CD4-positive, CD25-positive, alpha-beta regulatory T cell (primary cell): ENCODE measurements around the gene SH3RF1. TPM values are rescaled to one million over a fixed set of nuclear protein-coding genes. Genes with fewer than 3 reads are reported as not detected.
A peak's percentile ranks its signal among the peaks of the same experiment; 100 is the strongest.

Source experiments
- ATAC-seq, 2 donors: fragments of 150-1000 bp; cut with Tn5 transposase; one replicate each; pipeline ENCODE4 v1.10.0; 2021; ENCODE audit warnings: low read depth in 2 of 2, moderate number of reproducible peaks in 2 of 2, moderate library complexity in 1 of 2
- DNase-seq, 3 donors: peaks; one replicate each; pipeline versions ENCODE4 v3.0.0 to v3.0.0-alpha.2; 2012 to 2022; ENCODE audit warnings: mixed read lengths in 1 of 3
- H3K27ac ChIP-seq: one replicate; pipeline ENCODE4 v1.7.0; 2013; ENCODE audit warnings: mild to moderate bottlenecking, low read length; ENCODE audit not compliant: insufficient read depth, poor library complexity, severe bottlenecking
- H3K27me3 ChIP-seq: one replicate; pipeline ENCODE4 v1.7.0; 2013; ENCODE audit warnings: low read length; ENCODE audit not compliant: control insufficient read depth, insufficient read depth
- H3K36me3 ChIP-seq: one replicate; pipeline ENCODE4 v1.7.0; 2013; ENCODE audit warnings: mild to moderate bottlenecking, low read length, moderate library complexity; ENCODE audit not compliant: control insufficient read depth, insufficient read depth
- H3K4me1 ChIP-seq: 2 replicates; pipeline ENCODE4 v1.7.0; 2013; ENCODE audit warnings: mild to moderate bottlenecking, low read length; ENCODE audit not compliant: insufficient read depth, control insufficient read depth, poor library complexity, severe bottlenecking
- H3K4me3 ChIP-seq: one replicate; pipeline ENCODE4 v1.7.0; 2013; ENCODE audit warnings: low read depth, mild to moderate bottlenecking, low read length, moderate library complexity
- H3K9me3 ChIP-seq, 2 experiments: 1 replicate in 1 of 2; 2 replicates in 1 of 2; pipeline ENCODE4 v1.7.0; 2013; ENCODE audit warnings: low read length in 2 of 2, mild to moderate bottlenecking in 1 of 2, moderate library complexity in 1 of 2; ENCODE audit not compliant: control insufficient read depth in 2 of 2
- H3K27ac Mint-ChIP-seq, 3 donors: one replicate each; pipeline ENCODE4 v1.8.0; 2020 to 2022; ENCODE audit warnings: mild to moderate bottlenecking in 3 of 3, mixed read lengths in 3 of 3, moderate library complexity in 2 of 3
- H3K27me3 Mint-ChIP-seq: one replicate; pipeline ENCODE4 v1.8.0; 2022; ENCODE audit warnings: mild to moderate bottlenecking, mixed read lengths
- H3K36me3 Mint-ChIP-seq: one replicate; pipeline ENCODE4 v1.8.0; 2020; ENCODE audit warnings: mixed read lengths
- H3K4me1 Mint-ChIP-seq, 4 donors: one replicate each; pipeline ENCODE4 v1.8.0; 2020 to 2022; ENCODE audit warnings: mixed read lengths in 4 of 4, mild to moderate bottlenecking in 1 of 4
- H3K4me3 Mint-ChIP-seq, 4 donors: one replicate each; pipeline ENCODE4 v1.8.0; 2020 to 2022; ENCODE audit warnings: mild to moderate bottlenecking in 4 of 4, mixed read lengths in 4 of 4, moderate library complexity in 3 of 4
- H3K9me3 Mint-ChIP-seq, 7 donors: one replicate each; pipeline ENCODE4 v1.8.0; 2020 to 2022; ENCODE audit warnings: mixed read lengths in 7 of 7, mild to moderate bottlenecking in 3 of 7, moderate library complexity in 2 of 7
- polyA plus RNA-seq, 4 donors: library from polyadenylated mRNA; unstranded; fragments of 300-500 nt; fragmentation: Illumina TruSeq; gene quantifications; one replicate each; pipeline ENCODE4 v1.2.3, GENCODE V29; 2021
- total RNA-seq: library from RNA; stranded (reverse); gene quantifications from one replicate; pipeline ENCODE4 v1.2.3, GENCODE V29; 2022

The SH3RF1 gene
- total and polyA plus RNA-seq, 5 donors from 2014 or later: 0.69 TPM; not detected in 4

- no peak overlapping the region for H3K27ac Mint-ChIP-seq
- H3K9me3 ChIP-seq: no peaks in the 10 kb centered on the region
- H3K36me3 ChIP-seq: no peaks in the 10 kb centered on the region
- ATAC-seq (no peak), DNase-seq (no peak)
- no peaks in the 10 kb centered on the region for H3K27me3 Mint-ChIP-seq
- H3K27me3 ChIP-seq: no peaks in the 10 kb centered on the region
- H3K27ac ChIP-seq: no peak overlapping the region
- peaks cover 0 to 2% (median 0%) of the 10 kb centered on the region in 7 donors for H3K9me3 Mint-ChIP-seq
- H3K4me3 Mint-ChIP-seq: no peak overlapping the region
- H3K36me3 Mint-ChIP-seq: no peaks in the 10 kb centered on the region
- H3K4me1 Mint-ChIP-seq: no peaks in the 10 kb centered on the region
- no peak overlapping the region for H3K4me3 ChIP-seq
- no peaks in the 10 kb centered on the region for H3K4me1 ChIP-seq
Observed at GRCh38 chr4:169132561-169133305, 138.0 kb downstream of the SH3RF1 start.

DNA sequence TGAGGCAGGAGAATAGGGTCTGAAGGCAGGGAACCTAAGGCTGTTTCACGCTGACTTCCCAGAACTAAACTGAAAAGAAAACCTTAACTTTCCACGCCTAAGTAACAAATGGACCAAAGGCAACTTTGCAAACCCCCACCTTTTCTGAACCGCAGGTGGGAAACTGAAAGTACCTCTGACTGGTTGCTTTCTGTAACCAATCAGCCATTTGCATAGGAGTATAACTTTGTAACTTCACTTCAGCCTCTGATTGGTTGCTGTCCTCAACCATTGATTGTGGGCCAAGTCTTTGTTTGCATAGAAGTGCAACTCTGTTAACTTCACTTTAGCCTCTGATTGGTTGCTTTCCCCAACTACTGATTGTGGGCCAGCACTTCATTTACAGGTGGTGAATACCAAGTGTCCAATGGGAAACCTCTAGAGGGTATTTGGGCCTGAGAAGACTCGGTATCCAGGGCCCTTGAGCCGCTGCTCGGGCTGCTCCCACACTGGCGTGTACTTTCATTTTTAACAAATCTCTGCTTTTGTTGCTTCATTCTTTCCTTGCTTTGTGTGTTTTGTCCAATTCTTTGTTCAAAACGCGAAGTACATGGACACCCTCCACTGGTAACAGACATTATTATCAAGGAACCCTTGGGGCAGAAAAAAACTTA, 139.1 kb downstream of the SH3RF1 start:
- DNase-seq (no peak), ATAC-seq (no peak)
- Mint-ChIP-seq H3K27me3 (no peaks in the 10 kb centered on the region), H3K4me1 (no peaks in the 10 kb centered on the region), H3K27ac (no peak overlapping the region), H3K4me3 (no peak overlapping the region), H3K36me3 (no peaks in the 10 kb centered on the region), H3K9me3 (peaks cover 0 to 2% (median 0%) of the 10 kb centered on the region in 7 donors)
- no peaks in the 10 kb centered on the region for H3K9me3 ChIP-seq
- H3K4me1 ChIP-seq: no peaks in the 10 kb centered on the region
- no peak overlapping the region for H3K27ac ChIP-seq
- no peaks in the 10 kb centered on the region for H3K36me3 ChIP-seq
- no peaks in the 10 kb centered on the region for H3K27me3 ChIP-seq
- H3K4me3 ChIP-seq: no peak overlapping the region

GRCh38 chr4:169128902-169129301, 141.9 kb downstream of the SH3RF1 start:
- no peak for DNase-seq
- Histone ChIP-seq H3K27me3 (no peaks in the 10 kb centered on the region), H3K4me3 (no peak overlapping the region), H3K9me3 (no peaks in the 10 kb centered on the region), H3K27ac (no peak overlapping the region), H3K36me3 (no peaks in the 10 kb centered on the region), H3K4me1 (no peaks in the 10 kb centered on the region)
- Mint-ChIP-seq H3K27ac (peak overlapping the region in 1 of 3 donors; percentile 69), H3K36me3 (no peaks in the 10 kb centered on the region), H3K4me3 (no peak overlapping the region), H3K4me1 (no peaks in the 10 kb centered on the region), H3K9me3 (peaks cover 0 to 2% (median 0%) of the 10 kb centered on the region in 7 donors), H3K27me3 (no peaks in the 10 kb centered on the region)
- ATAC-seq: no peak

- Histone ChIP-seq H3K9me3 (no peaks in the 10 kb centered on the region), H3K4me1 (no peaks in the 10 kb centered on the region), H3K4me3 (no peak overlapping the region), H3K36me3 (no peaks in the 10 kb centered on the region), H3K27me3 (no peaks in the 10 kb centered on the region), H3K27ac (no peak overlapping the region)
- no peaks in the 10 kb centered on the region for H3K4me1 Mint-ChIP-seq
- H3K27me3 Mint-ChIP-seq: no peaks in the 10 kb centered on the region
- DNase-seq (no peak), ATAC-seq (no peak)
- peaks cover 0 to 2% (median 0%) of the 10 kb centered on the region in 7 donors for H3K9me3 Mint-ChIP-seq
- H3K4me3 Mint-ChIP-seq: no peak overlapping the region
- H3K27ac Mint-ChIP-seq: no peak overlapping the region
- no peaks in the 10 kb centered on the region for H3K36me3 Mint-ChIP-seq
Observed at GRCh38 chr4:169127314-169127713, 143.4 kb downstream of the SH3RF1 start.

- H3K27ac ChIP-seq: no peak overlapping the region
- H3K9me3 ChIP-seq: no peaks in the 10 kb centered on the region
- no peaks in the 10 kb centered on the region for H3K27me3 ChIP-seq
- H3K4me1 ChIP-seq: no peaks in the 10 kb centered on the region
- Mint-ChIP-seq H3K9me3 (no peaks in the 10 kb centered on the region), H3K4me3 (no peak overlapping the region), H3K27ac (no peak overlapping the region), H3K27me3 (no peaks in the 10 kb centered on the region), H3K36me3 (no peaks in the 10 kb centered on the region), H3K4me1 (no peaks in the 10 kb centered on the region)
- no peak overlapping the region for H3K4me3 ChIP-seq
- ATAC-seq (no peak), DNase-seq (no peak)
- H3K36me3 ChIP-seq: no peaks in the 10 kb centered on the region
Observed at GRCh38 chr4:169124661-169125060, 146.1 kb downstream of the SH3RF1 start.

GRCh38 chr4:169122422-169122821, 148.3 kb downstream of the SH3RF1 start:
- Histone ChIP-seq H3K4me1 (no peaks in the 10 kb centered on the region), H3K36me3 (no peaks in the 10 kb centered on the region), H3K27me3 (no peaks in the 10 kb centered on the region), H3K9me3 (no peaks in the 10 kb centered on the region), H3K27ac (no peak overlapping the region), H3K4me3 (no peak overlapping the region)
- no peaks in the 10 kb centered on the region for H3K9me3 Mint-ChIP-seq
- ATAC-seq: no peak
- H3K4me3 Mint-ChIP-seq: no peak overlapping the region
- DNase-seq: no peak
- no peak overlapping the region for H3K27ac Mint-ChIP-seq
- no peaks in the 10 kb centered on the region for H3K36me3 Mint-ChIP-seq
- no peaks in the 10 kb centered on the region for H3K4me1 Mint-ChIP-seq
- H3K27me3 Mint-ChIP-seq: no peaks in the 10 kb centered on the region

- Mint-ChIP-seq H3K4me3 (no peak overlapping the region), H3K4me1 (no peaks in the 10 kb centered on the region), H3K36me3 (no peaks in the 10 kb centered on the region), H3K27me3 (no peaks in the 10 kb centered on the region), H3K9me3 (no peaks in the 10 kb centered on the region), H3K27ac (no peak overlapping the region)
- H3K4me1 ChIP-seq: no peaks in the 10 kb centered on the region
- H3K27ac ChIP-seq: no peak overlapping the region
- H3K9me3 ChIP-seq: no peaks in the 10 kb centered on the region
- H3K27me3 ChIP-seq: no peaks in the 10 kb centered on the region
- H3K36me3 ChIP-seq: no peaks in the 10 kb centered on the region
- H3K4me3 ChIP-seq: no peak overlapping the region
- ATAC-seq (no peak), DNase-seq (no peak)
Observed at GRCh38 chr4:169121861-169122382, 148.8 kb downstream of the SH3RF1 start.

GRCh38 chr4:169120624-169121023, 150.1 kb downstream of the SH3RF1 start:
- Mint-ChIP-seq H3K9me3 (no peaks in the 10 kb centered on the region), H3K27me3 (no peaks in the 10 kb centered on the region), H3K27ac (no peak overlapping the region), H3K4me1 (no peaks in the 10 kb centered on the region), H3K4me3 (no peak overlapping the region), H3K36me3 (no peaks in the 10 kb centered on the region)
- Histone ChIP-seq H3K4me1 (no peaks in the 10 kb centered on the region), H3K27me3 (no peaks in the 10 kb centered on the region), H3K9me3 (no peaks in the 10 kb centered on the region), H3K4me3 (no peak overlapping the region), H3K27ac (no peak overlapping the region), H3K36me3 (no peaks in the 10 kb centered on the region)
- ATAC-seq (no peak), DNase-seq (no peak)
